Caco-2 (cell line): ENCODE data around the gene FBXO31. TPM values are rescaled to one million over a fixed set of nuclear protein-coding genes. Genes with fewer than 3 reads are reported as not detected.

ENCODE experiments used
- BruUV-seq: library from RNA; stranded (reverse); fragments of 400-500 nt; replicated peaks from 2 replicates; lab custom pipeline; 2021; lab: Mats Ljungman, UMichigan
- CTCF ChIA-PET: fragments of 300-600 bp; sonication (Branson Sonifier 250); formaldehyde crosslinking; loops from one replicate; lab custom pipeline; 2022; ENCODE audit warnings: antibody characterized with exemption; lab: Charles Lee
- POLR2A ChIA-PET: fragments of 300-600 bp; sonication (Branson Sonifier 250); formaldehyde crosslinking; loops from one replicate; lab custom pipeline; 2022; ENCODE audit warnings: antibody characterized with exemption; lab: Charles Lee
- DNase-seq, 2 experiments: peaks; one replicate each; pipeline versions ENCODE4 v3.0.0 to v3.0.0-alpha.2; 2020 to 2022
- H3K27me3 ChIP-seq: replicated peaks from 2 replicates; pipeline ENCODE4 v1.6.0; 2011; ENCODE audit warnings: low read length; ENCODE audit not compliant: control insufficient read depth, insufficient read depth
- H3K36me3 ChIP-seq: 2 replicates; pipeline ENCODE4 v1.5.1; 2011; ENCODE audit warnings: low read length; ENCODE audit not compliant: control insufficient read depth, insufficient read depth
- H3K4me1 ChIP-seq: fragments of 250-450 bp; sonication (Bioruptor Pico); 2 replicates; pipeline ENCODE4 v1.5.1; 2020; ENCODE audit warnings: mild to moderate bottlenecking
- H3K4me3 ChIP-seq: 2 replicates; pipeline ENCODE4 v1.5.1; 2011; ENCODE audit warnings: low read depth, mild to moderate bottlenecking, control low read depth, low read length
- H3K9me3 ChIP-seq: fragments of 250-450 bp; sonication (Bioruptor Pico); 2 replicates; pipeline ENCODE4 v1.5.1; 2020; ENCODE audit warnings: mild to moderate bottlenecking, moderate library complexity
- H3K27ac Mint-ChIP-seq: one replicate; pipeline ENCODE4 v1.8.0; 2022; ENCODE audit warnings: mixed read lengths; ENCODE audit not compliant: unreplicated experiment
- H3K27me3 Mint-ChIP-seq: one replicate; pipeline ENCODE4 v1.8.0; 2022; ENCODE audit warnings: mixed read lengths; ENCODE audit not compliant: insufficient read depth, unreplicated experiment
- H3K36me3 Mint-ChIP-seq: one replicate; pipeline ENCODE4 v1.8.0; 2022; ENCODE audit warnings: mild to moderate bottlenecking, mixed read lengths; ENCODE audit not compliant: insufficient read depth, unreplicated experiment
- H3K4me1 Mint-ChIP-seq: one replicate; pipeline ENCODE4 v1.8.0; 2022; ENCODE audit warnings: low read depth, mixed read lengths; ENCODE audit not compliant: unreplicated experiment
- H3K4me3 Mint-ChIP-seq: one replicate; pipeline ENCODE4 v1.8.0; 2022; ENCODE audit warnings: mild to moderate bottlenecking, moderate library complexity, mixed read lengths; ENCODE audit not compliant: unreplicated experiment
- H3K9me3 Mint-ChIP-seq: one replicate; pipeline ENCODE4 v1.8.0; 2022; ENCODE audit warnings: mixed read lengths; ENCODE audit not compliant: unreplicated experiment
- CTCF ChIP-seq, 2 experiments: fragments of 200-600 bp in 1 of 2; IDR thresholded peaks; 1 replicate in 1 of 2; 2 replicates in 1 of 2; pipeline versions ENCODE4 v1.5.1 to v1.8.0; 2011 to 2022; ENCODE audit warnings: antibody characterized with exemption in 1 of 2, control low read depth in 1 of 2, inconsistent platforms in 1 of 2, low read depth in 1 of 2, low read length in 1 of 2, mild to moderate bottlenecking in 1 of 2, moderate library complexity in 1 of 2; ENCODE audit not compliant: insufficient read depth in 1 of 2, severe bottlenecking in 1 of 2, unreplicated experiment in 1 of 2
- intact Hi-C: fragments of 100-400 bp; cut with micrococcal nuclease; formaldehyde crosslinking; loops from one replicate; pipeline ENCODE4 v1.10.0; 2022; ENCODE audit not compliant: unreplicated experiment
- total RNA-seq: library from RNA; stranded (reverse); gene quantifications from 2 replicates; pipeline ENCODE4 v1.2.3, GENCODE V29; 2022

The FBXO31 gene
- total RNA-seq, 1 experiment from 2014 or later = 55.6 TPM

DNA sequence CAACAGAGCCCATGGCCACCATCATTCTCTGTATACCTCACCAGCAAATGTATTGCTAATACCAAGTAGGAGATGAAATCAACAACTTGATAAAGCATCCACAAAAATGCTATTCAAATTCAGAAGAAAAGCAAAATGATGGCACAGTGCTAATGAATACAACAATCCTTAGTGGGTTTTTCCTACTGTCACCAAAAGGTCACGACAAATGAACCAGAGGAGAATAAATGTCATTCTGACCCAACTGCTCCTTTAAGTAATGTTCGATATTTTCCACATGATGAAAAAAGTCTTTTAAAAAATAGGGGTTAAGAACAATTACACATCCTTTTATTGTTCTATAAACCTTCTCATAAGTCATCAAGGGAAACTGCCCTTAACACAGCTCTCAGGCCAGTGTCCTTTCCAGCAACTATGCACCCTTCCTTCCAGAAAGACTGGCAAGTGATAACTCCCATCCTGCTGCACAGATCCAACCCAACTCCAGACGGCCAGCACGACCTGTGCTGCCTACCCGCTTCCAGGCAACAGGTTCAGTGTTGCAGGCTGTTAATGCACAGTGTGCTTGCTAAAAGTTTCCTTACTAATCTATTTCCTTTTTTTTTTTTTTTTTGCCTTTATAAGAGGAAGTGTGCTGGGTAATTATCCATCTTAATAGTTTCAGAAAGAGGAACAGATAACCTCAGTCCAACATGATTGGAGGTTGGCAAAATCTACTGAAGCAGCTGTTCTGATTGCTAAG is 15.4 kb downstream of the FBXO31 start:
- intact Hi-C loops = no loop called here
- no peaks in the 10 kb centered on the region for H3K4me1 ChIP-seq

DNA sequence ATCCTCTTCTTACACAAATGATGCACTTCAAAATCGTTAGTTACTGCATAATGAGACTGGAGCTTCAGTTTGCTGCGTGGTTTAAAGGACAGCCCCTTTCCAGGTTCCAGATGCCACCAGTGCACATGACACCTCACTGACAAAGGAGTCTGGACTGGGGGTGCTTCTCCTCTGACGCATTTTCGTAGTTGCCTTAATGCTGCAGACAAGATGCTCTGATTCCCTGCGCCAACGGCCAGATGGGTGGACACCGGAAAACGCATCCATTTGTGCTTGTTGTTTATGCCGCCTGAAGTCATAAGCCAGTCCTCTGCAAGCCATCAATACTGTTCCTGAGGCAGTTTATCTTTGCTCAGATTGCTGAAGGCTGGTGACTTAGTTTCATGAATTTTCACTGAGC is 16.0 kb downstream of the FBXO31 start:
- Histone ChIP-seq H3K9me3 (no peaks in the 10 kb centered on the region), H3K27me3 (no peaks in the 10 kb centered on the region), H3K36me3 (no peaks in the 10 kb centered on the region), H3K4me1 (no peaks in the 10 kb centered on the region), H3K4me3 (no peak overlapping the region)
- Mint-ChIP-seq H3K27ac (peak overlapping the region; percentile 45), H3K9me3 (no peaks in the 10 kb centered on the region), H3K36me3 (peaks cover 28% of the 10 kb centered on the region), H3K27me3 (no peaks in the 10 kb centered on the region), H3K4me1 (no peaks in the 10 kb centered on the region), H3K4me3 (no peak overlapping the region)
- DNase-seq = no peak
- CTCF ChIA-PET = no interaction called here
- TF ChIP-seq CTCF (IDR thresholded peaks at IDR 0.05; ENCODE audit: insufficient read depth in 1 of 2, low read depth in 1 of 2, low read length in 1 of 2, severe bottlenecking in 1 of 2, unreplicated experiment in 1 of 2) = no peak
- no TSS peak for BruUV-seq
- POLR2A ChIA-PET = no interaction called here
- intact Hi-C loops = no loop called here

More for the DNA sequence above, 15.4 kb downstream of the FBXO31 start:
- Mint-ChIP-seq H3K36me3 (peaks cover 28% of the 10 kb centered on the region), H3K27me3 (no peaks in the 10 kb centered on the region), H3K4me1 (no peaks in the 10 kb centered on the region), H3K27ac (no peak overlapping the region), H3K9me3 (no peaks in the 10 kb centered on the region), H3K4me3 (no peak overlapping the region)
- H3K4me3 ChIP-seq = no peak overlapping the region
- no peak for DNase-seq
- no peak for TF ChIP-seq CTCF (IDR thresholded peaks at IDR 0.05; ENCODE audit: insufficient read depth in 1 of 2, low read depth in 1 of 2, low read length in 1 of 2, severe bottlenecking in 1 of 2, unreplicated experiment in 1 of 2)
- H3K36me3 ChIP-seq = no peaks in the 10 kb centered on the region
- CTCF ChIA-PET = no interaction called here
- no peaks in the 10 kb centered on the region for H3K27me3 ChIP-seq
- no peaks in the 10 kb centered on the region for H3K9me3 ChIP-seq
- BruUV-seq = no TSS peak
- POLR2A ChIA-PET = no interaction called here

- H3K27me3 Mint-ChIP-seq = no peaks in the 10 kb centered on the region
- no peak for DNase-seq
- H3K9me3 Mint-ChIP-seq = no peaks in the 10 kb centered on the region
- Histone ChIP-seq H3K4me1 (no peaks in the 10 kb centered on the region), H3K27me3 (no peaks in the 10 kb centered on the region), H3K4me3 (no peak overlapping the region), H3K36me3 (no peaks in the 10 kb centered on the region), H3K9me3 (no peaks in the 10 kb centered on the region)
- POLR2A ChIA-PET = interaction anchor here (0.6 kb wide), 1 partner anchor 16 kb away, joined by 3 read pairs; the partner anchor contains the start of gene FBXO31
- CTCF ChIA-PET = no interaction called here
- TF ChIP-seq CTCF (IDR thresholded peaks at IDR 0.05; ENCODE audit: insufficient read depth in 1 of 2, low read depth in 1 of 2, low read length in 1 of 2, severe bottlenecking in 1 of 2, unreplicated experiment in 1 of 2) = no peak
- H3K4me3 Mint-ChIP-seq = no peak overlapping the region
- H3K36me3 Mint-ChIP-seq = peaks cover 28% of the 10 kb centered on the region
- H3K4me1 Mint-ChIP-seq = no peaks in the 10 kb centered on the region
- H3K27ac Mint-ChIP-seq = peak overlapping the region; percentile 45
- no TSS peak for BruUV-seq
- intact Hi-C loops = no loop called here
Observed at GRCh38 chr16:87366930-87367329, 16.6 kb downstream of the FBXO31 start.
